Liver (tissue), 9 donors: Measurements from ENCODE around the gene CLDN16. TPM values are rescaled to one million over a fixed set of nuclear protein-coding genes. Genes with fewer than 3 reads are reported as not detected.

ENCODE experiments used
- DNase-seq: peaks from one replicate; pipeline ENCODE4 v3.0.0-alpha.2; 2017; ENCODE audit warnings: low spot score
- H3K27ac ChIP-seq, 2 donors: one replicate each; pipeline ENCODE4 v1.7.0; 2013; ENCODE audit warnings: inconsistent platforms in 2 of 2, low read length in 2 of 2, control low read depth in 1 of 2, low read depth in 1 of 2, mild to moderate bottlenecking in 1 of 2
- H3K27me3 ChIP-seq, 4 donors: one replicate each; pipeline versions ENCODE4 v1.6.1 to v1.7.0; 2013; ENCODE audit warnings: low read length in 3 of 4, inconsistent platforms in 1 of 4, mild to moderate bottlenecking in 1 of 4, moderate library complexity in 1 of 4; ENCODE audit not compliant: control insufficient read depth in 4 of 4, insufficient read depth in 4 of 4
- H3K36me3 ChIP-seq, 4 donors: one replicate each; pipeline versions ENCODE4 v1.6.1 to v1.7.0; 2013; ENCODE audit warnings: low read length in 3 of 4, mild to moderate bottlenecking in 3 of 4, low read depth in 1 of 4, moderate library complexity in 1 of 4; ENCODE audit not compliant: control insufficient read depth in 4 of 4, insufficient read depth in 3 of 4
- H3K4me1 ChIP-seq, 4 donors: one replicate each; pipeline versions ENCODE4 v1.6.1 to v1.7.0; 2013; ENCODE audit warnings: low read length in 3 of 4, mild to moderate bottlenecking in 3 of 4, moderate library complexity in 1 of 4; ENCODE audit not compliant: control insufficient read depth in 4 of 4, insufficient read depth in 4 of 4
- H3K4me3 ChIP-seq, 3 donors: one replicate each; pipeline versions ENCODE4 v1.6.1 to v1.7.0; 2013; ENCODE audit warnings: low read length in 3 of 3, control low read depth in 1 of 3, low read depth in 1 of 3, mild to moderate bottlenecking in 1 of 3
- H3K9ac ChIP-seq, 2 donors: one replicate each; pipeline ENCODE4 v1.7.0; 2013; ENCODE audit warnings: low read length in 2 of 2, mild to moderate bottlenecking in 2 of 2, moderate library complexity in 2 of 2, control low read depth in 1 of 2, low read depth in 1 of 2
- H3K9me3 ChIP-seq, 4 donors: one replicate each; pipeline versions ENCODE4 v1.6.1 to v1.7.0; 2013; ENCODE audit warnings: low read length in 3 of 4; ENCODE audit not compliant: control insufficient read depth in 4 of 4
- EGR1 ChIP-seq, 2 donors: IDR thresholded peaks; 2 replicates each; pipeline ENCODE4 v1.6.1; 2016 to 2018; ENCODE audit warnings: antibody characterized with exemption in 2 of 2, low read depth in 2 of 2
- FOXA1 ChIP-seq: IDR thresholded peaks from 2 replicates; pipeline ENCODE4 v1.6.1; 2016; ENCODE audit warnings: antibody characterized with exemption
- FOXA2 ChIP-seq: IDR thresholded peaks from 2 replicates; pipeline ENCODE4 v1.6.1; 2016; ENCODE audit warnings: antibody characterized with exemption
- GABPA ChIP-seq, 2 donors: IDR thresholded peaks in 1 of 2; conservative IDR thresholded peaks in 1 of 2; 2 replicates each; pipeline ENCODE4 v1.6.1; 2016; ENCODE audit warnings: antibody characterized with exemption in 2 of 2, mild to moderate bottlenecking in 1 of 2, moderate library complexity in 1 of 2
- HNF4A ChIP-seq, 2 donors: conservative IDR thresholded peaks; 2 replicates each; pipeline ENCODE4 v1.6.1; 2016; ENCODE audit warnings: antibody characterized with exemption in 2 of 2, mild to moderate bottlenecking in 2 of 2
- HNF4G ChIP-seq: IDR thresholded peaks from 2 replicates; pipeline ENCODE4 v1.6.1; 2016; ENCODE audit warnings: antibody characterized with exemption
- JUND ChIP-seq, 2 donors: IDR thresholded peaks; 2 replicates each; pipeline ENCODE4 v1.6.1; 2016; ENCODE audit warnings: antibody characterized with exemption in 2 of 2
- NR2F2 ChIP-seq: IDR thresholded peaks from 2 replicates; pipeline ENCODE4 v1.6.1; 2016; ENCODE audit warnings: antibody characterized with exemption
- RAD21 ChIP-seq, 2 donors: IDR thresholded peaks; 2 replicates each; pipeline ENCODE4 v1.6.1; 2016; ENCODE audit warnings: antibody characterized with exemption in 2 of 2, mild to moderate bottlenecking in 2 of 2
- RXRA ChIP-seq, 2 donors: IDR thresholded peaks; 2 replicates each; pipeline ENCODE4 v1.6.1; 2017 to 2018; ENCODE audit warnings: antibody characterized with exemption in 2 of 2, mild to moderate bottlenecking in 1 of 2
- SP1 ChIP-seq: IDR thresholded peaks from 2 replicates; pipeline ENCODE4 v1.6.1; 2018; ENCODE audit warnings: antibody characterized with exemption, mild to moderate bottlenecking
- TAF1 ChIP-seq: conservative IDR thresholded peaks from 2 replicates; pipeline ENCODE4 v1.6.1; 2016; ENCODE audit warnings: antibody characterized with exemption, mild to moderate bottlenecking
- YY1 ChIP-seq: IDR thresholded peaks from 2 replicates; pipeline ENCODE4 v1.6.1; 2016; ENCODE audit warnings: antibody characterized with exemption, mild to moderate bottlenecking
- polyA plus RNA-seq, 2 donors: library from polyadenylated mRNA; stranded (reverse) in 1 of 2; unstranded in 1 of 2; fragments of 200-250 nt in 1 of 2; fragments of >200 nt in 1 of 2; fragmentation: Nextera tagmentation in 1 of 2; extraction: Ambion mirVana in 1 of 2; gene quantifications; one replicate each; pipeline versions ENCODE4 v1.2.1 to v1.2.3, GENCODE V29; 2013 to 2015
- total RNA-seq, 2 donors: library from RNA; depleted of rRNA; stranded (reverse); fragments of >200 nt; gene quantifications; one replicate each; pipeline ENCODE4 v1.2.3, GENCODE V29; 2014
- TF ChIP-seq, protein P1 (sequence below): IDR thresholded peaks from 2 replicates; pipeline ENCODE4 v1.6.1; 2016; ENCODE audit warnings: antibody characterized with exemption
- TF ChIP-seq, protein P2 (sequence below): fragments of 150-350 bp; IDR thresholded peaks from 2 replicates; pipeline ENCODE4 v1.5.1; 2017; ENCODE audit warnings: improper control_type of control experiment, low read depth, low read length; ENCODE audit not compliant: missing input control
- TF ChIP-seq, protein P3 (sequence below): IDR thresholded peaks from 2 replicates; pipeline ENCODE4 v1.6.1; 2016; ENCODE audit warnings: antibody characterized with exemption
- TF ChIP-seq, protein P4 (sequence below): IDR thresholded peaks from 2 replicates; pipeline ENCODE4 v1.6.1; 2016; ENCODE audit warnings: antibody characterized with exemption, mild to moderate bottlenecking
- TF ChIP-seq, protein P5 (sequence below): IDR thresholded peaks from 2 replicates; pipeline ENCODE4 v1.6.1; 2016; ENCODE audit warnings: antibody characterized with exemption
- donor health status: healthy.
- donor health status: healthy.
- donor health status: healthy.
- donor health status: healthy.
- donor health status: healthy.

Gene CLDN16
- total and polyA plus RNA-seq, 4 donors, result 0.22 to 0.89 (median 0.70) TPM

DNA sequence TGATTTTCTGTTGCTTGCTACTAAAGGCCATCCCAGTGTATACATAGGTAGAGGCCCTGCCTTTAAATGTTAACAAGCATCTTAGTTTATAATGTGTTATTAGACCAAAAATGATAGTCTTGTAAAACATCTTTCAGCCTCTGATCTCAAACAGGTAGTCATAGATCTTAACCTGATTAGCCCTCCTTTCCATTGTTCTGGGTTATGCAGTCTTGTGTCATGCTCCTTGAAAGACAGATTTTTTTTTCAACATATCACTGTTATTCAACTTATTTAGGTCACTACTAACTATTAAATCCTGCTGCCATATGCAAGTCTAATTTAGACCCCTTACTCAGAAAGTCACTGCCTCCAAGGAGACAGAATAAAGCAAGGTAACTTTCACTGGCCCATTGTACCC lies 19.1 kb upstream of the CLDN16 start:
- H3K27me3 ChIP-seq, result no peaks in the 10 kb centered on the region
- H3K9ac ChIP-seq, result no peak overlapping the region
- H3K4me3 ChIP-seq, result no peak overlapping the region
- DNase-seq, result no peak
- H3K4me1 ChIP-seq, result no peaks in the 10 kb centered on the region
- H3K9me3 ChIP-seq, result no peaks in the 10 kb centered on the region
- no peak overlapping the region for H3K27ac ChIP-seq
- no peaks in the 10 kb centered on the region for H3K36me3 ChIP-seq
- TF ChIP-seq, protein P1, sequence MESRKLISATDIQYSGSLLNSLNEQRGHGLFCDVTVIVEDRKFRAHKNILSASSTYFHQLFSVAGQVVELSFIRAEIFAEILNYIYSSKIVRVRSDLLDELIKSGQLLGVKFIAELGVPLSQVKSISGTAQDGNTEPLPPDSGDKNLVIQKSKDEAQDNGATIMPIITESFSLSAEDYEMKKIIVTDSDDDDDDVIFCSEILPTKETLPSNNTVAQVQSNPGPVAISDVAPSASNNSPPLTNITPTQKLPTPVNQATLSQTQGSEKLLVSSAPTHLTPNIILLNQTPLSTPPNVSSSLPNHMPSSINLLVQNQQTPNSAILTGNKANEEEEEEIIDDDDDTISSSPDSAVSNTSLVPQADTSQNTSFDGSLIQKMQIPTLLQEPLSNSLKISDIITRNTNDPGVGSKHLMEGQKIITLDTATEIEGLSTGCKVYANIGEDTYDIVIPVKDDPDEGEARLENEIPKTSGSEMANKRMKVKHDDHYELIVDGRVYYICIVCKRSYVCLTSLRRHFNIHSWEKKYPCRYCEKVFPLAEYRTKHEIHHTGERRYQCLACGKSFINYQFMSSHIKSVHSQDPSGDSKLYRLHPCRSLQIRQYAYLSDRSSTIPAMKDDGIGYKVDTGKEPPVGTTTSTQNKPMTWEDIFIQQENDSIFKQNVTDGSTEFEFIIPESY, result no peak
- no peak for TF ChIP-seq HNF4A (conservative IDR thresholded peaks at IDR 0.05)
- TF ChIP-seq, protein P2, sequence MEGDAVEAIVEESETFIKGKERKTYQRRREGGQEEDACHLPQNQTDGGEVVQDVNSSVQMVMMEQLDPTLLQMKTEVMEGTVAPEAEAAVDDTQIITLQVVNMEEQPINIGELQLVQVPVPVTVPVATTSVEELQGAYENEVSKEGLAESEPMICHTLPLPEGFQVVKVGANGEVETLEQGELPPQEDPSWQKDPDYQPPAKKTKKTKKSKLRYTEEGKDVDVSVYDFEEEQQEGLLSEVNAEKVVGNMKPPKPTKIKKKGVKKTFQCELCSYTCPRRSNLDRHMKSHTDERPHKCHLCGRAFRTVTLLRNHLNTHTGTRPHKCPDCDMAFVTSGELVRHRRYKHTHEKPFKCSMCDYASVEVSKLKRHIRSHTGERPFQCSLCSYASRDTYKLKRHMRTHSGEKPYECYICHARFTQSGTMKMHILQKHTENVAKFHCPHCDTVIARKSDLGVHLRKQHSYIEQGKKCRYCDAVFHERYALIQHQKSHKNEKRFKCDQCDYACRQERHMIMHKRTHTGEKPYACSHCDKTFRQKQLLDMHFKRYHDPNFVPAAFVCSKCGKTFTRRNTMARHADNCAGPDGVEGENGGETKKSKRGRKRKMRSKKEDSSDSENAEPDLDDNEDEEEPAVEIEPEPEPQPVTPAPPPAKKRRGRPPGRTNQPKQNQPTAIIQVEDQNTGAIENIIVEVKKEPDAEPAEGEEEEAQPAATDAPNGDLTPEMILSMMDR, result no peak
- no peak for TF ChIP-seq EGR1 (IDR thresholded peaks at IDR 0.05; ENCODE audit: low read depth in 2 of 2)
- no peak for TF ChIP-seq FOXA2
- TF ChIP-seq HNF4G, result no peak
- TF ChIP-seq, protein P3, sequence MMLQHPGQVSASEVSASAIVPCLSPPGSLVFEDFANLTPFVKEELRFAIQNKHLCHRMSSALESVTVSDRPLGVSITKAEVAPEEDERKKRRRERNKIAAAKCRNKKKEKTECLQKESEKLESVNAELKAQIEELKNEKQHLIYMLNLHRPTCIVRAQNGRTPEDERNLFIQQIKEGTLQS, result no peak
- no peak for TF ChIP-seq FOXA1
- no peak for TF ChIP-seq RXRA (IDR thresholded peaks at IDR 0.05)
- TF ChIP-seq, protein P4, sequence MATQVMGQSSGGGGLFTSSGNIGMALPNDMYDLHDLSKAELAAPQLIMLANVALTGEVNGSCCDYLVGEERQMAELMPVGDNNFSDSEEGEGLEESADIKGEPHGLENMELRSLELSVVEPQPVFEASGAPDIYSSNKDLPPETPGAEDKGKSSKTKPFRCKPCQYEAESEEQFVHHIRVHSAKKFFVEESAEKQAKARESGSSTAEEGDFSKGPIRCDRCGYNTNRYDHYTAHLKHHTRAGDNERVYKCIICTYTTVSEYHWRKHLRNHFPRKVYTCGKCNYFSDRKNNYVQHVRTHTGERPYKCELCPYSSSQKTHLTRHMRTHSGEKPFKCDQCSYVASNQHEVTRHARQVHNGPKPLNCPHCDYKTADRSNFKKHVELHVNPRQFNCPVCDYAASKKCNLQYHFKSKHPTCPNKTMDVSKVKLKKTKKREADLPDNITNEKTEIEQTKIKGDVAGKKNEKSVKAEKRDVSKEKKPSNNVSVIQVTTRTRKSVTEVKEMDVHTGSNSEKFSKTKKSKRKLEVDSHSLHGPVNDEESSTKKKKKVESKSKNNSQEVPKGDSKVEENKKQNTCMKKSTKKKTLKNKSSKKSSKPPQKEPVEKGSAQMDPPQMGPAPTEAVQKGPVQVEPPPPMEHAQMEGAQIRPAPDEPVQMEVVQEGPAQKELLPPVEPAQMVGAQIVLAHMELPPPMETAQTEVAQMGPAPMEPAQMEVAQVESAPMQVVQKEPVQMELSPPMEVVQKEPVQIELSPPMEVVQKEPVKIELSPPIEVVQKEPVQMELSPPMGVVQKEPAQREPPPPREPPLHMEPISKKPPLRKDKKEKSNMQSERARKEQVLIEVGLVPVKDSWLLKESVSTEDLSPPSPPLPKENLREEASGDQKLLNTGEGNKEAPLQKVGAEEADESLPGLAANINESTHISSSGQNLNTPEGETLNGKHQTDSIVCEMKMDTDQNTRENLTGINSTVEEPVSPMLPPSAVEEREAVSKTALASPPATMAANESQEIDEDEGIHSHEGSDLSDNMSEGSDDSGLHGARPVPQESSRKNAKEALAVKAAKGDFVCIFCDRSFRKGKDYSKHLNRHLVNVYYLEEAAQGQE, result no peak
- no peak for TF ChIP-seq JUND (IDR thresholded peaks at IDR 0.05)
- no peak for TF ChIP-seq GABPA (IDR thresholded peaks at IDR 0.05 in 1 of 2, conservative IDR thresholded peaks at IDR 0.05 in 1 of 2)
- TF ChIP-seq RAD21 (IDR thresholded peaks at IDR 0.05), result no peak
- TF ChIP-seq, protein P5, sequence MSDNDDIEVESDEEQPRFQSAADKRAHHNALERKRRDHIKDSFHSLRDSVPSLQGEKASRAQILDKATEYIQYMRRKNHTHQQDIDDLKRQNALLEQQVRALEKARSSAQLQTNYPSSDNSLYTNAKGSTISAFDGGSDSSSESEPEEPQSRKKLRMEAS, result no peak
- TF ChIP-seq NR2F2, result no peak
- TF ChIP-seq TAF1, result no peak
- TF ChIP-seq SP1, result no peak
- TF ChIP-seq YY1, result no peak
